WI38 (cell line): ENCODE measurements around the gene EBP.

Experiments
- H3K4me3 ChIP-seq: 2 replicates; pipeline ENCODE4 v1.5.1; 2011; ENCODE audit warnings: low read depth, mild to moderate bottlenecking, control low read depth, low read length
- TF ChIP-seq, protein P1 (sequence below): IDR thresholded peaks from 2 replicates; pipeline ENCODE4 v1.5.1; 2012; ENCODE audit warnings: low read depth, mild to moderate bottlenecking, control low read depth, low read length

The EBP gene

DNA sequence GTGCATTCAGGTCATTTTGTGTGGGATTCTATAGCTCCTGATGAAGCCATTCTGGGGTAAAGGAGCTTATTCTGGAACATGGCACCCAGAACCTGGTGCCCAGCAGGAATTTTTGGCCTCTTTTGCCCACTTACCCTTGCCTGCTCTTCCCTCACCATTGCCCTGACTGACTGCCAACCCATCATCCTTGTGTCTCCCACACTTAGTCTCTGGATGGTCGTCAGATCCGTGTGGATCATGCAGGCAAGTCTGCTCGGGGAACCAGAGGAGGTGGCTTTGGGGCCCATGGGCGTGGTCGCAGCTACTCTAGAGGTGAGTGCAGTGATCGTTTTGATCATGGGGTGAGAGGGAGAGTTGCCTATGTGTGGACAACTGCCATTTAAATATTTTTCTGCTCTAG, 54.5 kb downstream of the EBP start:
- TF ChIP-seq, protein P1, sequence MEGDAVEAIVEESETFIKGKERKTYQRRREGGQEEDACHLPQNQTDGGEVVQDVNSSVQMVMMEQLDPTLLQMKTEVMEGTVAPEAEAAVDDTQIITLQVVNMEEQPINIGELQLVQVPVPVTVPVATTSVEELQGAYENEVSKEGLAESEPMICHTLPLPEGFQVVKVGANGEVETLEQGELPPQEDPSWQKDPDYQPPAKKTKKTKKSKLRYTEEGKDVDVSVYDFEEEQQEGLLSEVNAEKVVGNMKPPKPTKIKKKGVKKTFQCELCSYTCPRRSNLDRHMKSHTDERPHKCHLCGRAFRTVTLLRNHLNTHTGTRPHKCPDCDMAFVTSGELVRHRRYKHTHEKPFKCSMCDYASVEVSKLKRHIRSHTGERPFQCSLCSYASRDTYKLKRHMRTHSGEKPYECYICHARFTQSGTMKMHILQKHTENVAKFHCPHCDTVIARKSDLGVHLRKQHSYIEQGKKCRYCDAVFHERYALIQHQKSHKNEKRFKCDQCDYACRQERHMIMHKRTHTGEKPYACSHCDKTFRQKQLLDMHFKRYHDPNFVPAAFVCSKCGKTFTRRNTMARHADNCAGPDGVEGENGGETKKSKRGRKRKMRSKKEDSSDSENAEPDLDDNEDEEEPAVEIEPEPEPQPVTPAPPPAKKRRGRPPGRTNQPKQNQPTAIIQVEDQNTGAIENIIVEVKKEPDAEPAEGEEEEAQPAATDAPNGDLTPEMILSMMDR: no peak
- H3K4me3 ChIP-seq: peak overlapping the region; percentile 67
